Ovary (tissue), 3 donors: Measurements from ENCODE around the gene R3HDM2.

ENCODE experiments used
- CTCF ChIP-seq, 3 donors: fragments of 450-650 bp in 2 of 3; fragments of 200-600 bp in 1 of 3; IDR thresholded peaks; one replicate each; pipeline versions ENCODE4 v1.5.1 to v1.8.0; 2016 to 2022; ENCODE audit warnings: antibody characterized with exemption in 3 of 3, mild to moderate bottlenecking in 1 of 3
- EP300 ChIP-seq: sonication (generic); formaldehyde crosslinking; IDR thresholded peaks from one replicate; pipeline ENCODE4 v1.6.1; 2017; ENCODE audit warnings: antibody characterized with exemption
- POLR2A ChIP-seq: fragments of 450-650 bp; IDR thresholded peaks from one replicate; pipeline ENCODE4 v1.6.1; 2017; ENCODE audit warnings: antibody characterized with exemption, mild to moderate bottlenecking, moderate library complexity
- donor health status: DM: no; HTN: no; CAD: no.

GRCh38 chr12:57211791-57212700 lies 218.8 kb downstream of the R3HDM2 start:
- TF ChIP-seq CTCF (IDR thresholded peaks at IDR 0.05) (no peak), POLR2A (no peak), EP300 (no peak)
